ENCODE measurements around the gene CHMP4A.
"Not testable (repeated sequence)": the region's sequence is repeated elsewhere in the genome, so short reads cannot be mapped to it uniquely, and the experiment has no call there.

CHMP4A gene

GRCh38 chr14:24246765-24247212, 33.5 kb upstream of the CHMP4A start:
- FAIRE-seq = no peak

- not testable (repeated sequence) for FAIRE-seq
Measured at GRCh38 chr14:24245350-24245749, 32.1 kb upstream of the CHMP4A start.

GRCh38 chr14:24243336-24243836, 30.1 kb upstream of the CHMP4A start:
- no peak for FAIRE-seq

GRCh38 chr14:24241829-24242443, 28.6 kb upstream of the CHMP4A start:
- no peak for FAIRE-seq

DNA sequence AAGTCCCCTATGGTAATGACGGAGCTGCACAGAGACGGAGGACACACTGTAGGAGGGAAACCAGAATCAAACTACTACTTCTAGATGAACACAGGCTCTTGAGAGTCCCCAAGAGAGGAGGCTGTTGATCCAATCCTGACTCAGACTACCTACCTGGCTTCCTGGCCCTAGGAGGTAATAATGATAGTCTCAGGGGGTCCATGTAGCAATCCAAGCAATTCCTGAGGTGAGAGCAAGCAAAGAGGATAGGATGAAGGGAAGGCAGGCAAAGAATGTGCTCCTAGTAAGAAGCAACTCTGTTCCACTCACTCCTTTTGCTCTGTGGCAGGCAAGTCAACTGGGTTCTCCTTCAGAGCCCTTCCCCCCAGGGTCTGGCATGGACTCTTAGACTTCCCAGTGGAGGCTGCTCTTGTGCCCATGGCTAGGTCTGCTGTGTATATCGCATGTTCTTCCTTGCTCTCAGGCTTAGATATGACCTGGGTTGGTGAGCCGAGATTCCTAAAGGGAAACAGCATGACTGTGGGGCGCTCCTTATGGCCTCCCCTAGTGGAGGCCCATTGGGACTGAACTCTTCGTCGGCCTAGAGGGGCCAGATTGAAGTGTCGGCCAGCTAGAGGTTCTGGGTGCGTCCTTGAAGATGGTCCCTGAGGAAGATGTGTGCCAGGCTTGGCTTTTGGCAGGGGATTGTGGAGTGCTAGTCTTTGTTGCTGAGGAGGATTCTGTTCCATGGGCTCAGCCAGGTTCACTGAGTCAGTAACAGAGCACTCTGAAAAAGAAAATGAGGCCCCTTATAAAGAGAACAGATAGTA, 27.0 kb upstream of the CHMP4A start:
- FAIRE-seq = no peak

- FAIRE-seq = no peak
Measured at GRCh38 chr14:24238527-24239037, 25.3 kb upstream of the CHMP4A start.

DNA sequence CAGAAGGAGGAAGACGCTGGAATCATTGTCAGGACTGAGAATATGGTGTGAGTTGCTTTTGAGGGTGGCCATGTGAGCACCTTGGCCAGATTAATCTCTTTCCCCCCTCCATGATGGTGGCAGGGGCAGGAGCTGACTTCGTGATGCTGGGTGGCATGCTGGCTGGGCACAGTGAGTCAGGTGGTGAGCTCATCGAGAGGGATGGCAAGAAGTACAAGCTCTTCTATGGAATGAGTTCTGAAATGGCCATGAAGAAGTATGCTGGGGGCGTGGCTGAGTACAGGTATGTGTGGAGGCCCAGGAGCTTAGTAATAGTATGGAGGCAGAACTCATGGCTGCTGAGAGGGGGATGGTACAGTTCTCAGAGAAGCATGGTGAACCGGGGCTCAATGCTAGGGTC, 24.8 kb upstream of the CHMP4A start:
- no peak for FAIRE-seq

- no peak for FAIRE-seq
Measured at GRCh38 chr14:24237463-24237955, 24.2 kb upstream of the CHMP4A start.

DNA sequence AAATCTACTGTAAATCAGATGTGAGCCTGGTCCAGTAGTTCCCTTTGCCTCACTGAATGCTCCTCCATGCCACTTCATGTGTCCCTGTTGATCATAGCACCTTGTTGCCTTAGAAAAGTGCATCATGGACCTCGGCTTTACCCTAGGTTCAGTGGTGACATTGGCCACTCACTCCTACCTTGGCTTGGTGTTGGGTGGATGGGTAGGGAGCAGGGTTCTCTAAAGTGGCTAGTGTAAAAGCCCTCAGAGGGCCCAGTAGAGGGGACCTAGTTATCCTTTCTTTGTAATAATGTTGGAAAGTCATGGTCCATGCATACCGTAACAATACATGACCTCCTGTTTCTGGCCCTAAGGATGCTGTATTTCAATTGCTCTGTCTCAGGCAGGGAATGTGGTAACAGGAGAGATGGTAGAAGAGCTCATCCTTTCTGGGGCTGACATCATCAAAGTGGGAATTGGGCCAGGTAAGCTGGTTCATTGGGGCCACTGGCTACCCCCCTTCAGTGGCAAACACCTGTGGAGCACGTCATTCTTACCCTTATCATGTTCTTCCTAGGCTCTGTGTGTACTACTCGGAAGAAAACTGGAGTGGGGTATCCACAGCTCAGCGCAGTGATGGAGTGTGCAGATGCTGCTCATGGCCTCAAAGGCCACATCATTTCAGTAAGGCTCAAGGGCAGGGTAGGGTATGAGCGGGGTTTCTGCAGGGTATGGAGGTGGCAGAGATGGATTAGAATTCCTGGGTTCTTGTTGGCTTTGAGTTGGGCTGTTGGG, 23.6 kb upstream of the CHMP4A start:
- no peak for FAIRE-seq

DNA sequence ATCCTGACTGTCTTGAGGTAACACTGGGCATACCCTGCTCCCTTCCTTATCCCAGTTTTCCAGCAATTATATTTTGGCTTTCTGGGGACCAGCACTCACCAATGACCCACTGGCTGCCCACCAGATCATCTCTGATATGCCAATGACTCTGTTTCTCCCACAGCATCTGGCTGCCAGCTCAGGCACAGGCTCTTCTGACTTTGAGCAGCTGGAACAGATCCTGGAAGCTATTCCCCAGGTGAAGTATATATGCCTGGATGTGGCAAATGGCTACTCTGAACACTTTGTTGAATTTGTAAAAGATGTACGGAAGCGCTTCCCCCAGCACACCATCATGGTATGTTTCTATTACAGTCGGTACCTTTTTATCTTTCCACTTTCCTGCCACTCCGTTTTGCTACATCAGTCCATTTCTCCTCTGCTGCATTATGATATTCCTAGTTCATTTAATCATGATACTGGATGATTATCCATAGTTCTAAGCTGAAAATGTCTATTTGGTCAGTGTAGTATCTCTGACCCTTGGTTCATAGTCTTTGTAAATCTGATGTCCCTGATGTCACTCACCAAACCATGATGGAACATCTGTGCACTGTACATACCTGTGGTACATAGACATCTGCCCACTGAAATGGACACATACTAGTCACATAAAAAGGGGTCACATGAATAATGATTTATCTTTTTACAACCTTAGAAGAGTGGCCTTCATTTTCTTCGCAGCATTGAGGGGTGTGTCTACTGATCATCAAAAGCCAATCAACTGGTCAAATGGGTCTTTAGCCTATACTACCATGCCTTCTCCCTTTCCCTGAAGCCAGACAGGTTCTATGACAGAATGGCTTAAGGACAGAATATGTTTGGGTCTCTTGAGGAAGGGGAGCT, 22.8 kb upstream of the CHMP4A start:
- FAIRE-seq = no peak

- FAIRE-seq = no peak
Measured at GRCh38 chr14:24234095-24235005, 21.1 kb upstream of the CHMP4A start.

GRCh38 chr14:24233538-24233866, 20.2 kb upstream of the CHMP4A start:
- FAIRE-seq = no peak

- no peak for FAIRE-seq
Measured at GRCh38 chr14:24232645-24233537, 19.6 kb upstream of the CHMP4A start, which contains the start of gene GMPR2. TSS of gene GMPR2 (plus strand) at chr14:24232929. CDS start at chr14:24233254, 325 bp downstream.

- FAIRE-seq = no peak
Measured at GRCh38 chr14:24232121-24232644, 18.9 kb upstream of the CHMP4A start, which contains the start of gene NEDD8. TSS of gene NEDD8 (minus strand) at chr14:24232367. CDS start at chr14:24232267, 100 bp downstream.

- FAIRE-seq = no peak
Measured at GRCh38 chr14:24231263-24232120, 18.2 kb upstream of the CHMP4A start.

DNA sequence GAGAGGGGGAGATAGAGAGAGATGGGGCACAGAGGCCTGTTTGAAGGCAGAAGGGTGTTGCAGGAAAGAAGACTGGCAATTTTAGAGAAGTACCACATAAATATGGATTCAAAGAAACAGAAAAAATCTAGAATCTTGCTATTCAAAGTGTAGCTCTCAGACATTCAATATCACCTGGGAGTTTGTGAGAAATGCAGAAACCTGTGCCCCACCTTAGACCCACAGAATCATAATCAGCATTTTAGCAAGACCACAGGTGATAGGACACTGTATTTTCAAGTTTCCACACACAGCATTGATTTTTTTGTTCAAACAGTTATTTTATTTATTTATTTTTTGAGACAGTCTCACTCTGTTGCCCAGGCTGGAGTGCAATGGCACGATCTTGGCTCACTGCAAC, 15.6 kb upstream of the CHMP4A start:
- FAIRE-seq = no peak

GRCh38 chr14:24226473-24226872, 13.2 kb upstream of the CHMP4A start:
- no peak for FAIRE-seq

DNA sequence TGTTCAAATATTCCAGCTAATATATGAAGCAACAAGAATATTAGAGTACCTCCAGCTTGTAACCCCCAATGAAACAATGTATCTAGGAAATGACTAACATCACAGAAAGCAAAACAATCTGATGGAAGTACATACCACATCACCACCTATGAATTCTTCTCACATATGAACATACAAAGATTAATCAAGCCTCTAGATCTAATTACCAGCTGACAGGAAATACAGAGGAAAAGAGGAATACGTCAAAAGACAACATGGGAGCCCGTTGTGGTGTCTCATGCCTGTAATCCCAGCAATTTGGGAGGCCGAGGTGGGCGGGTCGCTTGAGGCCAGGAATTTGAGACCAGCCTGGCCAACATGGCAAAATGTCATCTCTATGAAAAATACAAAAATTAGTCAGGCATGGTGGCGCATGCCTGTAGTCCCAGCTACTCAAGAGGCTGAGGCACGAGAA, 11.4 kb upstream of the CHMP4A start:
- no peak for FAIRE-seq
